ENCODE data around the gene SLC18A3. TPM values are rescaled to one million over a fixed set of nuclear protein-coding genes. Genes with fewer than 3 reads are reported as not detected.

Gene SLC18A3
- polyA plus RNA-seq, 1 experiment: not detected

DNA sequence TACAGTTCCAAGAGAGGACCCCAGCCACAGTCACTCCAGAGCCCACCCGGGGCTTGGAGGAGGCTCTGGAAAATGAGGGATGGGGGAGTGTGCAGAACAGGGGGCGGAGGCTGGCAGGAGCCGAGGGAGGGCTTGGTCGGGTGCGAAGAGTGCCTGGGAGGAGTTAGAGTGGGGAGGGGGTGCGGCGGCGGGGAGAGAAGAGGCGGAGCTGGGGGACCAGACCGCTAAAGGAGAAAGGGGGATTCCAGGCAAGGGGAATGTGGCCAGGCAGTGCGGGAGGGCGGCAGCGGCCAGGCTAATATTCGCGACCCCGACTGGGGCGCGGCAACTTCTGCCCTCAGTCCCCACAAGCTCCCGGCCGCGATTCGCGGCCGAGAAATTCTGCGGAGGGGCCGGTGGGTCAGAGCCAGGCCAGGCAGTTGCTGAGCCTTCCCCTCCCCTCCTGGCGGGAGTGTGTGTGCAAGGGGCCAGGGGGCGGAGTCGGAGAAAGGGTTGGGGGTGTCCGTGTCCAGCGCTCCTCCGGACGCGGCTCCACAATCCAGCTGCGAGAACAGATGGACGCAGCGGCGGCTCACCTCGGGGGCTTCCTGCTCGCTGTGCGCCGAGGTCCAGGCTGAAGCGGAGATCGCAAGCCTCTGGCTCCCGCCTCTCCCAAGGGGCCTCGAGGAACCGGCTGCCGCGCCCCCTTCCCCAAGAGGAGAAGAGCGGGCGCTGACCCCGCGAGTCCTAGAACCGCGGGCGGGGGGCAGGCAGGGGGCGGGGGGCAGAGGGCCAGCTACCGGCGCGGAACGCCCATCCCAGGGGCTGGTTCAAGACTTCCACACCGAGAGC, 612 bp upstream of the SLC18A3 start:
- ChIA-PET CTCF (no interaction called here), POLR2A (no interaction called here)
- Histone ChIP-seq H3K27ac (ENCODE audit: low read depth, low read length) (no peak overlapping the region), H3K9me3 (ENCODE audit: control insufficient read depth, insufficient read depth, low read length) (peaks cover 14% of the 10 kb centered on the region; the same call in 1 of the 2 replicates), H3K4me3 (ENCODE audit: low read depth, low read length) (no peak overlapping the region), H3K27me3 (ENCODE audit: control insufficient read depth, insufficient read depth, low read length) (peaks cover 68% of the 10 kb centered on the region)
- DNase-seq (ENCODE audit: low read depth, low spot score): no peak
- no peak for TF ChIP-seq CTCF (IDR thresholded peaks at IDR 0.05; ENCODE audit: low read depth, low read length)

GRCh38 chr10:49610458-49611165, 502 bp downstream of the SLC18A3 start:
- peaks cover 73% of the 10 kb centered on the region for H3K27me3 ChIP-seq (ENCODE audit: control insufficient read depth, insufficient read depth, low read length)
- no peak for DNase-seq (ENCODE audit: low read depth, low spot score)
- H3K27ac ChIP-seq (ENCODE audit: low read depth, low read length): no peak overlapping the region
- no peak overlapping the region for H3K4me3 ChIP-seq (ENCODE audit: low read depth, low read length)
- CTCF ChIA-PET: interaction anchor here (0.8 kb wide), 1 partner anchor 16 kb away, joined by 3 read pairs; no protein-coding TSS in a partner anchor
- peaks cover 14% of the 10 kb centered on the region; the same call in 1 of the 2 replicates for H3K9me3 ChIP-seq (ENCODE audit: control insufficient read depth, insufficient read depth, low read length)
- POLR2A ChIA-PET: no interaction called here
- no peak for TF ChIP-seq CTCF (IDR thresholded peaks at IDR 0.05; ENCODE audit: low read depth, low read length)

- TF ChIP-seq CTCF (IDR thresholded peaks at IDR 0.05; ENCODE audit: low read depth, low read length): no peak
- H3K27me3 ChIP-seq (ENCODE audit: control insufficient read depth, insufficient read depth, low read length): peaks cover 73% of the 10 kb centered on the region
- H3K9me3 ChIP-seq (ENCODE audit: control insufficient read depth, insufficient read depth, low read length): peaks cover 14% of the 10 kb centered on the region; the same call in 1 of the 2 replicates
- DNase-seq (ENCODE audit: low read depth, low spot score): no peak
- H3K27ac ChIP-seq (ENCODE audit: low read depth, low read length): no peak overlapping the region
- ChIA-PET CTCF (interaction anchor here (0.8 kb wide), 1 partner anchor 16 kb away, joined by 3 read pairs; no protein-coding TSS in a partner anchor), POLR2A (no interaction called here)
- H3K4me3 ChIP-seq (ENCODE audit: low read depth, low read length): no peak overlapping the region
Measured at GRCh38 chr10:49611166-49611815, 1.2 kb downstream of the SLC18A3 start.

GRCh38 chr10:49611816-49612512, 1.9 kb downstream of the SLC18A3 start:
- DNase-seq (ENCODE audit: low read depth, low spot score): no peak
- POLR2A ChIA-PET: no interaction called here
- Histone ChIP-seq H3K27ac (ENCODE audit: low read depth, low read length) (no peak overlapping the region), H3K27me3 (ENCODE audit: control insufficient read depth, insufficient read depth, low read length) (peaks cover 76% of the 10 kb centered on the region), H3K4me3 (ENCODE audit: low read depth, low read length) (no peak overlapping the region), H3K9me3 (ENCODE audit: control insufficient read depth, insufficient read depth, low read length) (peaks cover 14% of the 10 kb centered on the region; the same call in 1 of the 2 replicates)
- CTCF ChIA-PET: no interaction called here
- TF ChIP-seq CTCF (IDR thresholded peaks at IDR 0.05; ENCODE audit: low read depth, low read length): no peak
